SK-N-SH treated with all-trans-retinoic acid at 6 μM for 48 hours (cell line): ENCODE measurements around the gene FGGY.

Experiments
- ARNTL ChIP-seq: fragments of 450-650 bp; formaldehyde crosslinking; IDR thresholded peaks from 2 replicates; pipeline ENCODE4 v1.5.0; 2020; ENCODE audit warnings: low read depth, mild to moderate bottlenecking, moderate library complexity, borderline replicate concordance
- GLIS3 ChIP-seq: fragments of 250-450 bp; sonication (Bioruptor Pico); IDR thresholded peaks from 2 replicates; pipeline ENCODE4 v1.5.0; 2020; ENCODE audit warnings: mild to moderate bottlenecking, moderate library complexity
- ISL1 ChIP-seq: fragments of 250-450 bp; sonication (Bioruptor Pico); IDR thresholded peaks from 2 replicates; pipeline ENCODE4 v2.1.2; 2022; ENCODE audit warnings: mild to moderate bottlenecking, moderate library complexity
- RARB ChIP-seq: fragments of 250-450 bp; sonication (Bioruptor Pico); IDR thresholded peaks from 2 replicates; pipeline ENCODE4 v1.8.0; 2021; ENCODE audit warnings: mild to moderate bottlenecking, moderate library complexity
- SNAI2 ChIP-seq: fragments of 250-450 bp; sonication (Bioruptor Pico); IDR thresholded peaks from 2 replicates; pipeline ENCODE4 v1.5.0; 2020; ENCODE audit warnings: mild to moderate bottlenecking, moderate library complexity
- TOX ChIP-seq: fragments of 250-450 bp; sonication (Bioruptor Pico); IDR thresholded peaks from 2 replicates; pipeline ENCODE4 v1.8.0; 2021; ENCODE audit warnings: mild to moderate bottlenecking, moderate library complexity, borderline replicate concordance
- ZFP3 ChIP-seq: fragments of 250-450 bp; sonication (Bioruptor Pico); IDR thresholded peaks from 2 replicates; pipeline ENCODE4 v1.5.0; 2020; ENCODE audit warnings: mild to moderate bottlenecking, moderate library complexity
- ZFP30 ChIP-seq: fragments of 450-650 bp; formaldehyde crosslinking; IDR thresholded peaks from 2 replicates; pipeline ENCODE4 v1.5.0; 2022; ENCODE audit warnings: mild to moderate bottlenecking, moderate library complexity
- ZNF565 ChIP-seq: fragments of 450-650 bp; formaldehyde crosslinking; conservative IDR thresholded peaks from 2 replicates; pipeline ENCODE4 v1.5.0; 2020; ENCODE audit warnings: low read depth, mild to moderate bottlenecking, moderate library complexity
- ZNF8 ChIP-seq: fragments of 450-650 bp; formaldehyde crosslinking; IDR thresholded peaks from 2 replicates; pipeline ENCODE4 v1.5.0; 2020; ENCODE audit warnings: mild to moderate bottlenecking, moderate library complexity
- TF ChIP-seq, protein P1 (sequence below): fragments of 250-450 bp; sonication (Bioruptor Pico); IDR thresholded peaks from 2 replicates; pipeline ENCODE4 v1.5.0; 2020; ENCODE audit warnings: mild to moderate bottlenecking, moderate library complexity
- TF ChIP-seq, protein P2 (sequence below): fragments of 250-450 bp; sonication (Bioruptor Pico); IDR thresholded peaks from 2 replicates; pipeline ENCODE4 v1.8.0; 2020; ENCODE audit warnings: mild to moderate bottlenecking, moderate library complexity, borderline replicate concordance
- TF ChIP-seq, protein P3 (sequence below): fragments of 250-450 bp; sonication (Bioruptor Pico); IDR thresholded peaks from 2 replicates; pipeline ENCODE4 v1.5.1; 2021; ENCODE audit warnings: mild to moderate bottlenecking, moderate library complexity

DNA sequence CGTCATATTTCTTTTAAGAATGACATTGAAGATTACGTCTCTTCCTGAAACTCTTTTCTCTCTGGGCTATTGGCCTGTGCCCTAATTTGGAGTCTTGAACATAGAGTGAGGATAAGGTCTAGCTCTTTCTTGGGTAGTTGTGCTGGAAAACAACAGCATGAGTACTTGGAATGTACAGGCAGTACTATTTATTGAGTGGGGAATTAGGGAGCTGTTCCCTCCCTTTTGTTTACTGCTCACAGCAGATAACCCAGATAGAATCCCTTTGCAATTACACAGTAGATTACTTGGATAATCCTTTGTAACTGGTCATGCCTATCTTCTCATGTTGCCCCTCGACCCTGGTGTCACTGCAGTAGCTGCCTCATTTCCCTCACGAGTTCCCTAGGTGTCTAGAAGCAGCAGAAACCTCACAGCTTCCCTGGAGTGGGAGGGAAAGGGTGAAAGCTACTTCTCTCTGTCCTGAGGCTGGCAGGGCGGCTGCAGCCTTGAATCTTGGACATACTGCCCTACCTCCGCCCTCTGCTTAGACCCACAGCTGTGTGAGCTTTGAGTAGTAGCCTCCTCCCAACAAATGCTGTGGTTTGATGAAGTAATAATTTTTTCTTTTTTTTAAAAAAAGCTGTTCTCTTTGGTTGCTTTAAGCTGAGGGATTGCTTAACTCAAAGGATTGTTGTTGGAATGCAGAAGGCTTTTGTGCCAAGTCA, 70.6 kb downstream of the FGGY start:
- TF ChIP-seq ISL1 (CRISPR knock-in tag) (no peak), GLIS3 (no peak), ZNF8 (no peak), ZFP30 (CRISPR knock-in tag) (no peak), ARNTL (no peak), RARB (CRISPR knock-in tag) (no peak), SNAI2 (CRISPR knock-in tag) (no peak), TOX (CRISPR knock-in tag) (no peak), ZFP3 (no peak), ZNF565 (no peak)
- TF ChIP-seq, protein P1, sequence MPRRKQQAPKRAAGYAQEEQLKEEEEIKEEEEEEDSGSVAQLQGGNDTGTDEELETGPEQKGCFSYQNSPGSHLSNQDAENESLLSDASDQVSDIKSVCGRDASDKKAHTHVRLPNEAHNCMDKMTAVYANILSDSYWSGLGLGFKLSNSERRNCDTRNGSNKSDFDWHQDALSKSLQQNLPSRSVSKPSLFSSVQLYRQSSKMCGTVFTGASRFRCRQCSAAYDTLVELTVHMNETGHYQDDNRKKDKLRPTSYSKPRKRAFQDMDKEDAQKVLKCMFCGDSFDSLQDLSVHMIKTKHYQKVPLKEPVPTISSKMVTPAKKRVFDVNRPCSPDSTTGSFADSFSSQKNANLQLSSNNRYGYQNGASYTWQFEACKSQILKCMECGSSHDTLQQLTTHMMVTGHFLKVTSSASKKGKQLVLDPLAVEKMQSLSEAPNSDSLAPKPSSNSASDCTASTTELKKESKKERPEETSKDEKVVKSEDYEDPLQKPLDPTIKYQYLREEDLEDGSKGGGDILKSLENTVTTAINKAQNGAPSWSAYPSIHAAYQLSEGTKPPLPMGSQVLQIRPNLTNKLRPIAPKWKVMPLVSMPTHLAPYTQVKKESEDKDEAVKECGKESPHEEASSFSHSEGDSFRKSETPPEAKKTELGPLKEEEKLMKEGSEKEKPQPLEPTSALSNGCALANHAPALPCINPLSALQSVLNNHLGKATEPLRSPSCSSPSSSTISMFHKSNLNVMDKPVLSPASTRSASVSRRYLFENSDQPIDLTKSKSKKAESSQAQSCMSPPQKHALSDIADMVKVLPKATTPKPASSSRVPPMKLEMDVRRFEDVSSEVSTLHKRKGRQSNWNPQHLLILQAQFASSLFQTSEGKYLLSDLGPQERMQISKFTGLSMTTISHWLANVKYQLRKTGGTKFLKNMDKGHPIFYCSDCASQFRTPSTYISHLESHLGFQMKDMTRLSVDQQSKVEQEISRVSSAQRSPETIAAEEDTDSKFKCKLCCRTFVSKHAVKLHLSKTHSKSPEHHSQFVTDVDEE = no peak
- TF ChIP-seq, protein P2, sequence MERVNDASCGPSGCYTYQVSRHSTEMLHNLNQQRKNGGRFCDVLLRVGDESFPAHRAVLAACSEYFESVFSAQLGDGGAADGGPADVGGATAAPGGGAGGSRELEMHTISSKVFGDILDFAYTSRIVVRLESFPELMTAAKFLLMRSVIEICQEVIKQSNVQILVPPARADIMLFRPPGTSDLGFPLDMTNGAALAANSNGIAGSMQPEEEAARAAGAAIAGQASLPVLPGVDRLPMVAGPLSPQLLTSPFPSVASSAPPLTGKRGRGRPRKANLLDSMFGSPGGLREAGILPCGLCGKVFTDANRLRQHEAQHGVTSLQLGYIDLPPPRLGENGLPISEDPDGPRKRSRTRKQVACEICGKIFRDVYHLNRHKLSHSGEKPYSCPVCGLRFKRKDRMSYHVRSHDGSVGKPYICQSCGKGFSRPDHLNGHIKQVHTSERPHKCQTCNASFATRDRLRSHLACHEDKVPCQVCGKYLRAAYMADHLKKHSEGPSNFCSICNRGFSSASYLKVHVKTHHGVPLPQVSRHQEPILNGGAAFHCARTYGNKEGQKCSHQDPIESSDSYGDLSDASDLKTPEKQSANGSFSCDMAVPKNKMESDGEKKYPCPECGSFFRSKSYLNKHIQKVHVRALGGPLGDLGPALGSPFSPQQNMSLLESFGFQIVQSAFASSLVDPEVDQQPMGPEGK = no peak
- TF ChIP-seq, protein P3, sequence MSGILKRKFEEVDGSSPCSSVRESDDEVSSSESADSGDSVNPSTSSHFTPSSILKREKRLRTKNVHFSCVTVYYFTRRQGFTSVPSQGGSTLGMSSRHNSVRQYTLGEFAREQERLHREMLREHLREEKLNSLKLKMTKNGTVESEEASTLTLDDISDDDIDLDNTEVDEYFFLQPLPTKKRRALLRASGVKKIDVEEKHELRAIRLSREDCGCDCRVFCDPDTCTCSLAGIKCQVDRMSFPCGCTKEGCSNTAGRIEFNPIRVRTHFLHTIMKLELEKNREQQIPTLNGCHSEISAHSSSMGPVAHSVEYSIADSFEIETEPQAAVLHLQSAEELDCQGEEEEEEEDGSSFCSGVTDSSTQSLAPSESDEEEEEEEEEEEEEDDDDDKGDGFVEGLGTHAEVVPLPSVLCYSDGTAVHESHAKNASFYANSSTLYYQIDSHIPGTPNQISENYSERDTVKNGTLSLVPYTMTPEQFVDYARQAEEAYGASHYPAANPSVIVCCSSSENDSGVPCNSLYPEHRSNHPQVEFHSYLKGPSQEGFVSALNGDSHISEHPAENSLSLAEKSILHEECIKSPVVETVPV (CRISPR knock-in tag) = no peak
